GM18511 (cell line): ENCODE results near the gene GLTP.
"Not testable (repeated sequence)": the region's sequence is repeated elsewhere in the genome, so short reads cannot be mapped to it uniquely, and the experiment has no call there.

ENCODE experiments used
- ATAC-seq: cut with Tn5 transposase; IDR thresholded peaks from one replicate; pipeline ENCODE4 v1.9.1; 2021; ENCODE audit warnings: mild to moderate bottlenecking, moderate library complexity; ENCODE audit not compliant: unreplicated experiment

Gene GLTP

DNA sequence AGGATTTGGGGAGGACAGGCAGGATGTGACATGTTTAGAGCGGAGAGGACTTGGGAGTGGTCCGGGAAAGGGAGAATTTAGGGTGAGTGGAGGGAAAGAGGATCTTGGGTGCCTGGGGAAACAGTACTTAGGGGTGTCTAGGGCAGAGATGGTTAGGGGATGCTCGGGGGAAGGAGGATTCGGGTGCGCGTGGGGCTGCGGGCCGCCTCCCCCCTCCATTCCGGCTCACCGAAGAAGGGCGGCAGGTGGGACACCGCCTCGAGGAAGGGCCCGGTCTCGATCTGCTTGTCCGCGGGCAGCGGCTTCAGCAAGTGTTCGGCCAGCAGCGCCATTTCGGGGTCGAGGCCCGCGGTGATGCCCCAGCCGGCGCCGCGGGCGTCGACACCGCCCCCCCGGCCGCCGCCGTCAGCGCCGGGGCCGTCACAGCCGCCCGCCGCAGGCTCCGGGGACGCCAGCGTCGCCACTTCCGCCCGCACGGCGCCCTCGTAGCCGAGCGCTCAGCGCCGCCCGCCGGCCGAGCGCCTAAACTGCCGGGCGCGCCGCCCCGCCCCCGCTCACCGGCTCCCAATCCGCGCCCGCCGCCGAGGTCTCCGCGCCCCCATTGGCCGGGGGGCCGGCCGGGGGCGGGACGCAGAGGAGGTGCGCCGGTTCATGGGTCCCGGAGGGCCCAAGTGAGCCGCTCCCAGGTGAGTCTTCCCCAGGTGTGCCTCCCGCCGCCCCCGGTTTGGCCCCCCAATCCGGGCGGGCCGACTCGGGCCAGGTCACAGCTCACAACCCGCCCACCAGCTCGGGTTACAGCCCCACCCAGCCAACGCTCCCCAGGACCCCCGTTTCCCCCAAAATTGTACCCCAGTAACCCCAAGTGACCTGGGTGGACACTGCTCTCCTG is at the start of gene GLTP:
Gene GLTP, minus strand, starts transcription at position 499 of the 889 bp plus-strand sequence. Its CDS starts 167 bp downstream, at position 332.
- ATAC-seq, result peak; percentile 94

GRCh38 chr12:109929326-109929725 is 49.0 kb upstream of the GLTP start:
- ATAC-seq, result not testable (repeated sequence)

DNA sequence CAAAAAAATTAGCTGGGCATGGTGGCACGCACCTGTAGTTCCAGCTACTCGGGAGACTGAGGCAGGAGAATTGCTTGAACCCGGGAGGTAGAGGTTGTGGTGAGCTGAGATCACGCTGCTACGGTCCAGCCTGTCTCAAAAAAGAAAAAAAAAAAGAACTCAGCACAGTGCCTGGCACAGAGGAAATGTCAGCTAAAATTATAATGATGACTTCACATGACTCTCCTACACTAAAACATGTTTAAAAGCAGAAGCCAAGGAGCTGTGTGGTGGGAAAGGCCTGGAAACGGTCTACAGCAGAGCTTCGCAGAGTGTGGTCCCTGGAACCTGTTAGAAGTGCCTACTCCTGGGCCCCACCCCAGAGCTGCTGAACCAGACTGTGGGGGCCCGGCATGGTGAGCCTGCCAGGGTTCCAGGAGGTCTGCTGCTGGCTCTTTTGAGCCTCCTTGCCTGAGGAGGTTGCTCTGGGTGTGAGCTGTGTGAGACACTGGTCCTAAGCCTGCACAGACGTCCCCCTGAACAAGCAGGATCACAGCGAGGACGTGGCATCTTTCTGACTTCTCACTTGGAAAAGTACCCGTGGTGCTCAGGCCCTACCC is 47.8 kb upstream of the GLTP start:
- ATAC-seq, result no peak

DNA sequence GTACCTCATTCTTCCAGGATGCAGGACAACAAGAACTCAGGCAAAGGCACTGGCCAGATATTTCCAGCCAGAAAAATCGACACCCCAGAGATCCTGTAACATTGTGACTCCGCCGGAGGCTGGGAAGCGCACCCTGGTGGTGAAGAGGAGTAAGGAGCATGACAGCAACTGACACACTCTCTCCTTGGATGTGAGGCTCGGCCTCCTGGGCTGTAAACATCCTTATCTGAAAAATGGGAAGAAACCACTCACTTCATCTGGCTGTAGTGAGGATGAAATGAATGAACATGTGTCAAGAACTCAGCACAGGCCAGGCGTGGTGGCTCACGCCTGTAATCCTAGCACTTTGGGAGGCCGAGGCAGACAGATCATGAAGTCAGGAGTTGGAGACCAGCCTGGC is 47.3 kb upstream of the GLTP start:
- ATAC-seq, result no peak

GRCh38 chr12:109926488-109927210 is 46.3 kb upstream of the GLTP start:
- no peak for ATAC-seq

GRCh38 chr12:109926016-109926415 is 45.7 kb upstream of the GLTP start:
- ATAC-seq, result no peak

DNA sequence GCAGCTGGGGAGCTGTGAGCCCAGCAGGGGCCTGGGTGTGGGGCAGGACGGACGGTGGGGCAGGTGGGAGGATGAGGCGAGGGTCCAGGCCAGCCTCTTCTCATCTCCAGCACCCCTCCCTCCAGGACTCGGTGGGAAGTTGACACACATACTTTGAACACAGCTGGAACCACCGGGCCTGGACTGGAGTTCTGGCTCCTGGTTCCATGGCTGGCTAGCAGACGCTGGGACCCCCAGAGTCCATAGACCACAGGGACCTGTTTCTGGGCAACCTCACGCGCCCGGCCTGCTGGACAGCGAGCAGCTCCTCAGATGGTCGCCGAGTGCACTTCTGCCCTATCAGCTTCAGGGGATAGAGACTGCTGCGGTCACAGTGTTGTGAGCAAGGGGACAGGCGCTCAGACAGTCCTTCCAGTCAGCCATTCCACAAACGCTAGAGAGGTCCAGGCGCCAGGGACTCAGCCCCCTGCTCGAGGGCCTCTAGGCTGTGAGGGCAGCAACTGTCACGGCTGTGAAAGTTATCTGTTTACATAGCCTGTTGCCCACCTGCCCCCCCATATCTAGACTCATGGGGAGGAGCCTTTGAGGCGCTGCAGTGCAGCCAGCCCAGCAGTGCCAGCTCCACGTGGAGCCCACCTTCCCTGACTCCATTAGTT is 45.0 kb upstream of the GLTP start:
- ATAC-seq, result no peak

DNA sequence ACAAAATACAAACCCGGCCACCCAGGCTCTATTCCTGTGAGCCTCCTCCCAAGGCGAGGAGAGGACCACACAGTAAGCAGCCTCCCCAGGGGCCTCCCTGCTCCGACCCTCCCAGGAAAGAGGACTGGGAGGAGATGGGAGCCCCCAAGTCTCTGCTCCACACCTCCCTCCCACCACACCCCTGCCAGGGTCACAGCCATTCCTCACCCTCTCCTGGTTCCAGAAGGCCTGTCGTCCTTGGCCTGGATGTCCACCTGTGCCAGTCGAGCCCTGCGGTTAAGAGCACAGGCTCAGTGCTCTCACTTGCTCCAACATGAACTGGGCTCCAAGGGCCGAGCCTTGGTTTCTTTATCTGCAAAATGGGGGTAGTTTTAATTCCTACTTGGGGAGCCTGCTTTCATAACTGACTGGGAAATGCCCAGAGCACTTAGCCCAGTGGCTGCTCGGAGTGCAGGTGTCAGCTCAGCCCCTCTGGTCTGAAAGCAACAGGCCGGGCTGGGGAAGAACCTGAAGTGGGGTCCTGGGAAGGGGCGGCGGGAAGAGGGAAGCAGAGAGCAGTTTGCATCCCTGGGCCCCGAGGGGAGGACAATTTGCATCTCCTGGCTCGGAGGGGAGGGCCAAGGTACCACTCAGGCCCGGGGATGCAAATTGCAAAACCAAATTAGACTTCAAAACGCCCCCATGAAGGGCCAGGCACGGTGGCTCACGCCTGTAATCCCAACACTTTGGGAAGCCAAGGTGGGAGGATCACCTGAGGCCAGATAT is 43.3 kb upstream of the GLTP start:
- no peak for ATAC-seq

- no peak for ATAC-seq
Observed at GRCh38 chr12:109923038-109923437, 42.7 kb upstream of the GLTP start.

DNA sequence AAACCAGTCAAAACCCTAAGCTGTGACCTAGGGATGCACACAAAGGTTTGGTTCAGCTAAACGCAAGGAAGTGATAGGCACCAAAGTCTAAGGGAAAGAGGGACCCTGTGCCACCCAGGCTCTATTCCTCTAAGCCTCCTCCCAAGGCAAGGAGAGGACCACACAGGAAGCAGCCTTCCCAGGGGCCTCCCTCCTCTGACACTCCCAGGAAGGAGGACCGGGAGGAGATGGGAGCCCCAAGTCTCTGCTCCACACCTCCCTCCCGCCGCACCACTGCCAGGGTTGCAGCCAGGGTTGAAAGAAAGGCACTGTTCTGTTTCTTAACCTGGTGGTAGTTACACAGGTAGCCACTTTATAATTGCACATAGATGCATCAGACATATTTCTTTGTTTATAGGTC is 41.6 kb upstream of the GLTP start:
- ATAC-seq, result no peak

- ATAC-seq, result no peak
Observed at GRCh38 chr12:109920261-109920780, 40.0 kb upstream of the GLTP start.

DNA sequence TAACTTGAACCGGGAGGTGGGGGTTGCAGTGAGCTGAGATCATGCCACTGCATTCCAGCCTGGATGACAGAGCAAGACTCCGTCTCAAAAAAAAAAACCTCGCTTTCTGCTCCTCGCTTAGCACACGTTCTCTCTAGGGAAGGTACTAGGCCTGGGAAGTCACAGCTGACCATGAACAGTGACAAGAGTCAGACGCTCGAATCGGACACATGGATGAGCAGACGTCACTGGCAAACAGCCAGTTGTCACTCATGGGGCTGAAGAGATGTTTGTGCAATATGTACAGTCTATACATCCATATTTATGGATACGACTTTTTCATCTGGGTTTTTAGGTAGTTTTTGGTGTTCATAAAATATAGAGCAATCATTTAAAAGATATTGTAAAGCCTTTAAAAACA is 39.1 kb upstream of the GLTP start:
- ATAC-seq, result no peak

- ATAC-seq, result no peak
Observed at GRCh38 chr12:109916045-109916444, 35.7 kb upstream of the GLTP start.

- ATAC-seq, result no peak
Observed at GRCh38 chr12:109915171-109916040, 35.1 kb upstream of the GLTP start.

DNA sequence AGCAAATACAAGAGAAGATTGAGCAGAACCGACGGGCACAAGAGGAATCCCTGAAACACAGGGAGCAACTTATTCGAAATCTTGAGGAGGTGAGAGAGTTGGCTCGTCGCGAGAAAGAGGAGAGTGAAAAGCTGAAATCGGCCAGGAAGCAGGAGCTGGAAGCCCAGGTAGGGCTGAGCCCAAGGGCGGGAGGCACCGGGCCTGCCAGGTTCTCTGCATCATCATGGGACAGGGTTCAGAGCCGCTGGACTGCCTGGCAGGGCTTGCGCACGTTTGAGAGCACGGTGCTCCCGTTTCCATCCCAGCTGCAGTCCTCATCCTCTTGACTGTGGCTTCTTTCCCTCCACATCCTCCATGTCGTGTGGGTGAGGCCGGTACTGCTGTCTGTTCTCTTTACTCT is 34.1 kb upstream of the GLTP start:
- no peak for ATAC-seq

GRCh38 chr12:109912855-109913321 is 32.5 kb upstream of the GLTP start:
- no peak for ATAC-seq

DNA sequence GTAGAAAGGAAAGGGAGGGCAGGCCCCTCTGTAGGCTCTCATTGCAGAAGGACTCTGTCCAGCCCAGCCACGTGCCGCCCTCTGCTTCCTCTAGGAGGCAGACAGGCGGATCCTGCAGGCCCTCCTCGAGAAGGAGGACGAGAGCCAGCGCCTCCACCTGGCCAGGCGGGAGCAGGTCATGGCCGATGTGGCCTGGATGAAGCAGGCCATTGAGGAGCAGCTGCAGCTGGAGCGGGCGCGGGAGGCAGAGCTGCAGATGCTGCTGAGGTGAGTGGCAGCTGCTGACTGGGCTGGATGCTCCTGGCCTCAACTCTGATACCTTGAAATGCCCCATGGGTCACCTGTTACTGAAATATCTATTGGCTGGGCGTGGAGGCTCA is 30.6 kb upstream of the GLTP start:
- no peak for ATAC-seq

- no peak for ATAC-seq
Observed at GRCh38 chr12:109910254-109910968, 30.1 kb upstream of the GLTP start.

DNA sequence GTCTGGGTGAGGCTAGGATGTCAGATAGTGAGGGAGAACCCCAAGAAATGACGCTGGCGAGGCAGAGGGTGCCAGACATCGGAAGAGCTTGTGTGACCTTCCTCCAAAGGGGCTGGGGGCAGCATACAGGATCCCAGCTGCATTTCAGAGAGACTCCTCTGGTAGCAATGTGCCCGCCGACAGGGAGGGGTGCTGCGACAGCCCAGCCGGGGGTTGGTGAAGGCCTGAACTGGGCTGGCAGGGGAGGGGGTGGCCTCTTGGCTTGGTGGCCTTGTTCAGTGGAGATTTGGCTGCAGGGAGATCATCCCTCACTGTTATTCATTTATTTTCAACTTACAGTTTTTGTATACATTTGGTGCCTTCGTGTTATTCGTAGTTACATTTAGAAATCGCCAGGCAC is 25.0 kb upstream of the GLTP start:
- ATAC-seq, result no peak
